Right lobe of liver (tissue), 6 donors: ENCODE data around the gene TNFAIP8L3. TPM values are rescaled to one million over a fixed set of nuclear protein-coding genes. Genes with fewer than 3 reads are reported as not detected.

Experiments used
- ATAC-seq, 4 donors: fragments of 200-7000 bp; cut with Tn5 transposase; one replicate each; pipeline ENCODE4 v1.9.1; 2020; ENCODE audit warnings: mild to moderate bottlenecking in 4 of 4, moderate library complexity in 4 of 4
- DNase-seq, 3 donors: peaks; one replicate each; pipeline ENCODE4 v3.0.0-alpha.2; 2020
- H3K27ac ChIP-seq, 3 donors: fragments of 200-600 bp; one replicate each; pipeline ENCODE4 v1.8.0; 2022
- H3K27me3 ChIP-seq, 2 donors: fragments of 200-600 bp; one replicate each; pipeline ENCODE4 v1.8.0; 2022
- H3K36me3 ChIP-seq, 4 donors: fragments of 200-600 bp; sonication (generic) in 1 of 4; one replicate each; pipeline versions ENCODE4 v1.5.1 to v1.8.0; 2017 to 2022; ENCODE audit warnings: control low read depth in 1 of 4
- H3K4me1 ChIP-seq, 4 donors: fragments of 200-600 bp; sonication (generic) in 1 of 4; one replicate each; pipeline versions ENCODE4 v1.5.1 to v1.8.0; 2017 to 2022; ENCODE audit warnings: control low read depth in 1 of 4
- H3K4me3 ChIP-seq, 3 donors: fragments of 200-600 bp; one replicate each; pipeline ENCODE4 v1.8.0; 2022
- H3K9me3 ChIP-seq, 4 donors: fragments of 200-600 bp; sonication (generic) in 1 of 4; one replicate each; pipeline versions ENCODE4 v1.5.1 to v1.8.0; 2017 to 2022; ENCODE audit warnings: control low read depth in 1 of 4
- POLR2A ChIP-seq: fragments of 450-650 bp; IDR thresholded peaks from one replicate; pipeline ENCODE4 v1.6.1; 2017; ENCODE audit warnings: antibody characterized with exemption, mild to moderate bottlenecking
- WGBS: methylation state at CpG from one replicate; pipeline ENCODE4 v1.1.6; 2018; ENCODE audit warnings: low coverage, low lambda C conversion rate; ENCODE audit not compliant: insufficient coverage; ENCODE audit errors: missing lambda C conversion rate; 5-methylcytosine and 5-hydroxymethylcytosine counted together
- intact Hi-C, 2 donors: fragments of 100-400 bp; cut with DNase I; formaldehyde crosslinking; loops; one replicate each; pipeline versions ENCODE4 v1.11.2 to v1.14.1; 2022
- total RNA-seq, 6 experiments: library from RNA; depleted of rRNA in 2 of 6; stranded (reverse); fragments of >200 nt in 2 of 6; fragmentation: NEBNext Ultra II Directional in 3 of 6; extraction: Animal tissue kit (Norgen Biotek cat#: 25700) in 3 of 6; gene quantifications; one replicate each; pipeline versions ENCODE4 v1.1.0 to v1.2.4, GENCODE V29; 2016 to 2023
- TF ChIP-seq, protein P1 (sequence below), 4 donors: fragments of 200-600 bp in 3 of 4; fragments of 450-650 bp in 1 of 4; IDR thresholded peaks; one replicate each; pipeline versions ENCODE4 v1.5.1 to v1.8.0; 2016 to 2022; ENCODE audit warnings: antibody characterized with exemption in 4 of 4, mild to moderate bottlenecking in 2 of 4
- donor health status: DM: no; HTN: yes; CAD: no.
- donor health status: DM: no; HTN: no; CAD: no.
- donor health status: DM: no; HTN: no; CAD: no.
- donor health status: DM: no; HTN: yes; CAD: no.
- donor health status: DM: no; HTN: yes; CAD: no.

The TNFAIP8L3 gene
- total RNA-seq, 6 experiments from 2014 or later = 0.49 to 2.0 (median 0.95) TPM

DNA sequence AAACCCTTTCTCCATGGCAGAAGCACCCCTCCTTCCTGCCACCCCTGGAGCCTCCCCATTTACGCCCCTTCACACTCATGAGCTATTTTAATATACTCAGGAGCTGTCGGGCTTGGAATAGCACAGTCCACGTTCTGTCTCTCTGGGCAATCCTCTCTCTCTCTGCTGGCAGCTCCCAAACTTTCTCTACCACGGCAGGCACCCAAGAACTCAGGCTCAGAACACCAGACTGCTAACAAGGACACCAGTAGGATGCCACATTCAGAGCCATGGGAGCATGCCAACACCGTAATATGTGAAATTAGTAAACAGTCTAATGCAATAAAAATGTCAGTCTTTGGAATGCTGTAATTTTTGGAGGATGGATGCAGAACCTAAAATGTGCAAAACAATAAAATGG lies 19.3 kb downstream of the TNFAIP8L3 start:
- 83% methylated on average over 5 of the region's 5 CpGs for WGBS

DNA sequence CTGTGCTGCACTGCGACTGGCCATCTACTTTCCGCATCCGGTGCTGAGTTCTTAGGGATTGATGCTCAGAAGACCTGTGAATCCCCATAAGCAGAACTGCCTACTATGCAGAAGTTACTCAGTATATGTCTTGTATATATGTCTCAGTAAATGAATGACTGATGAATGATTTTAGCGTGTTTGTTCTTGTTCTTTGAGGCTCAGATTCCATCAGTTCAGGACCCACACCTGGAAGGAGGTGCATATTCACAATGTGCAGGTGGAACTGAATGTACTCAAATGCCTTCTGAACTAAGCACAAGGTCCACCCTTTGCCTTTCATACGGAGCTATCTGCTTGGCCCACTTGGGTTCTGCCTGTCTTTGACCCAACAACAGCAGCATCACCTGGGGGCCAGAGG lies 19.8 kb downstream of the TNFAIP8L3 start:
- ATAC-seq = no peak
- DNase-seq = no peak
- H3K4me3 ChIP-seq = no peak overlapping the region
- H3K27me3 ChIP-seq = no peaks in the 10 kb centered on the region
- no peaks in the 10 kb centered on the region for H3K36me3 ChIP-seq
- intact Hi-C loops = no loop called here
- no peaks in the 10 kb centered on the region for H3K9me3 ChIP-seq
- H3K27ac ChIP-seq = no peak overlapping the region
- no peak for TF ChIP-seq POLR2A
- TF ChIP-seq, protein P1, sequence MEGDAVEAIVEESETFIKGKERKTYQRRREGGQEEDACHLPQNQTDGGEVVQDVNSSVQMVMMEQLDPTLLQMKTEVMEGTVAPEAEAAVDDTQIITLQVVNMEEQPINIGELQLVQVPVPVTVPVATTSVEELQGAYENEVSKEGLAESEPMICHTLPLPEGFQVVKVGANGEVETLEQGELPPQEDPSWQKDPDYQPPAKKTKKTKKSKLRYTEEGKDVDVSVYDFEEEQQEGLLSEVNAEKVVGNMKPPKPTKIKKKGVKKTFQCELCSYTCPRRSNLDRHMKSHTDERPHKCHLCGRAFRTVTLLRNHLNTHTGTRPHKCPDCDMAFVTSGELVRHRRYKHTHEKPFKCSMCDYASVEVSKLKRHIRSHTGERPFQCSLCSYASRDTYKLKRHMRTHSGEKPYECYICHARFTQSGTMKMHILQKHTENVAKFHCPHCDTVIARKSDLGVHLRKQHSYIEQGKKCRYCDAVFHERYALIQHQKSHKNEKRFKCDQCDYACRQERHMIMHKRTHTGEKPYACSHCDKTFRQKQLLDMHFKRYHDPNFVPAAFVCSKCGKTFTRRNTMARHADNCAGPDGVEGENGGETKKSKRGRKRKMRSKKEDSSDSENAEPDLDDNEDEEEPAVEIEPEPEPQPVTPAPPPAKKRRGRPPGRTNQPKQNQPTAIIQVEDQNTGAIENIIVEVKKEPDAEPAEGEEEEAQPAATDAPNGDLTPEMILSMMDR (IDR thresholded peaks at IDR 0.05) = no peak
- 85% methylated on average over 1 of the region's 5 CpGs for WGBS
- H3K4me1 ChIP-seq = no peaks in the 10 kb centered on the region

More for the DNA sequence above, 19.3 kb downstream of the TNFAIP8L3 start:
- DNase-seq = no peak
- no peak overlapping the region for H3K4me3 ChIP-seq
- H3K4me1 ChIP-seq = no peaks in the 10 kb centered on the region
- no peaks in the 10 kb centered on the region for H3K36me3 ChIP-seq
- ATAC-seq = no peak
- H3K27me3 ChIP-seq = no peaks in the 10 kb centered on the region
- H3K27ac ChIP-seq = no peak overlapping the region
- TF ChIP-seq, protein P1 (IDR thresholded peaks at IDR 0.05) = no peak
- no peak for TF ChIP-seq POLR2A
- H3K9me3 ChIP-seq = no peaks in the 10 kb centered on the region
- intact Hi-C loops = no loop called here

DNA sequence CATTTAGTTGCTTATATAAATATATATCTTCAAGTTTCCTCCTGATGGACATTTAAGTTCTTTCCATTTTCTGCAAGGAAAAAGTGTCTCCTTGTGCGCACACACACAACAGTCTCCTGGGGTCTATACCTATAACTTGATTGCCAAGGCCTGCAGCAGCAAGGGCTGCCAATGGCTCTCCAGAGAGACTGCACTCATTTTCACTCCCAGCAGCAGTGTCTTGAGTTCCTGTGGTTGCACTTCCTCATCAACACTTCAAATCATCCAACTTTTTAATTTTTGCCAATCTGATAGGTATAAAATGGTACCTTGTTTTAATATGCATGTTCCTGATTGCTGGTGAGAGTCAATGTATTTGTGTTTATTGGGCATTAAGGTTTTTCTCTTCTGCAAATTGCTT lies 23.1 kb downstream of the TNFAIP8L3 start:
- Histone ChIP-seq H3K4me3 (no peak overlapping the region), H3K9me3 (no peaks in the 10 kb centered on the region), H3K36me3 (no peaks in the 10 kb centered on the region), H3K4me1 (no peaks in the 10 kb centered on the region), H3K27me3 (no peaks in the 10 kb centered on the region), H3K27ac (no peak overlapping the region)
- 40% methylated on average over 1 of the region's 1 CpG for WGBS
- intact Hi-C loops = no loop called here
- no peak for DNase-seq
- ATAC-seq = no peak
- TF ChIP-seq, protein P1 (IDR thresholded peaks at IDR 0.05) = no peak
- no peak for TF ChIP-seq POLR2A

DNA sequence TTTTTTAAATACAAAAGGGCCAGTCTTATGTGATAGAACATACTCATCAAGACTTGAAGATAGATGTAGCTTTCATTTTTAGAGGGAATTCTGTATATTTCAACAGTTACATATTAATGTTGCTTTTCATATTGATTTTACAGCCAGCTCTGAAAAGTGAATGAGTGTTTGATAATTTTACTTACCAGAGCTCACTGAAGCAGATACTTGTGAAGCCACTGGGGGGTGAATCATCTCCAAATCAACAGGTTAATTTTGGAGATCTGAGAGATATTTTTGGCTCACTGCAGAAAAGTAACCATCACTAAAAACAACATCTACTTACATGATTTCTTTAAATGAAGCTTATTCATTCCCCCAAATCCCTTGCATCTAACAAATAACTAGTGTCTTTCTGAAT lies 24.7 kb downstream of the TNFAIP8L3 start:
- Histone ChIP-seq H3K27ac (no peak overlapping the region), H3K9me3 (no peaks in the 10 kb centered on the region), H3K27me3 (no peaks in the 10 kb centered on the region), H3K4me1 (no peaks in the 10 kb centered on the region), H3K4me3 (no peak overlapping the region), H3K36me3 (no peaks in the 10 kb centered on the region)
- ATAC-seq (no peak), DNase-seq (no peak)
- no peak for TF ChIP-seq POLR2A
- TF ChIP-seq, protein P1 (IDR thresholded peaks at IDR 0.05) = no peak
- intact Hi-C loops = no loop called here

DNA sequence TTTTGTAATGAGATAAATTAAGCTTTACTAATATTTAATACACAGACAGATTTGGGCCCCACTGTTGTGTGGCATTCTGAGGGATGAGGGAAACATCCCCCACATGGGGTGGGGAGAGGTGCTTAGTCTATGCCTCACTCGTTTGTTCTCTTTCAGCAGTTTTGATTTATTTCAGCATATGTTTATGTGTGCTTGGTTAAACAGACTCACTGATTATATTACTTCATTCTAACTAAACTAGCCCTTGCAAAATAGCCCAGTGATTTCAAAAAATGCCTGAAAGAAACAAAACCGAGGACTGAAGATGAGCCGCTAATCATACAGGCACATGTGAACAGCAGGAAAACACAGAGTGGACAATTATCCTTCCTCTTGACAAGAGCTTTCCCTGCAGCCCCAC lies 27.2 kb downstream of the TNFAIP8L3 start:
- no peak for DNase-seq
- Histone ChIP-seq H3K9me3 (no peaks in the 10 kb centered on the region), H3K4me1 (no peaks in the 10 kb centered on the region), H3K27me3 (no peaks in the 10 kb centered on the region), H3K4me3 (no peak overlapping the region), H3K27ac (no peak overlapping the region), H3K36me3 (no peaks in the 10 kb centered on the region)
- ATAC-seq = no peak
- no peak for TF ChIP-seq POLR2A
- WGBS = 80% methylated on average over 3 of the region's 3 CpGs
- intact Hi-C loops = no loop called here
